Left forelimb (tissue), 1 donor: Measurements from ENCODE around the gene RSU1.

Experiments used
- DNase-seq: peaks from one replicate; pipeline ENCODE4 v3.0.0-alpha.2; 2018; ENCODE audit warnings: low spot score

The RSU1 gene

GRCh38 chr10:16602104-16602775 is 215.0 kb downstream of the RSU1 start:
- DNase-seq, result no peak

GRCh38 chr10:16599662-16600061 is 217.6 kb downstream of the RSU1 start:
- DNase-seq, result no peak

GRCh38 chr10:16597656-16598055 is 219.6 kb downstream of the RSU1 start:
- DNase-seq, result no peak

GRCh38 chr10:16592378-16592777 is 224.8 kb downstream of the RSU1 start:
- DNase-seq, result no peak

GRCh38 chr10:16586358-16587138 is 230.7 kb downstream of the RSU1 start:
- DNase-seq, result no peak

GRCh38 chr10:16585103-16585502 is 232.1 kb downstream of the RSU1 start:
- no peak for DNase-seq

- no peak for DNase-seq
Measured at GRCh38 chr10:16583382-16583781, 233.8 kb downstream of the RSU1 start.

GRCh38 chr10:16581202-16581601 is 236.0 kb downstream of the RSU1 start:
- DNase-seq, result no peak

- no peak for DNase-seq
Measured at GRCh38 chr10:16570731-16571130, 246.5 kb downstream of the RSU1 start.

GRCh38 chr10:16566202-16566805 is 250.9 kb downstream of the RSU1 start:
- DNase-seq, result no peak

- DNase-seq, result no peak
Measured at GRCh38 chr10:16565604-16566003, 251.6 kb downstream of the RSU1 start.

GRCh38 chr10:16562891-16563290 is 254.3 kb downstream of the RSU1 start:
- no peak for DNase-seq

- no peak for DNase-seq
Measured at GRCh38 chr10:16559236-16559773, 257.9 kb downstream of the RSU1 start.

- DNase-seq, result no peak
Measured at GRCh38 chr10:16547973-16548372, 269.3 kb downstream of the RSU1 start.

- DNase-seq, result no peak
Measured at GRCh38 chr10:16545116-16545736, 272.0 kb downstream of the RSU1 start.

GRCh38 chr10:16544591-16544990 is 272.6 kb downstream of the RSU1 start:
- DNase-seq, result no peak

GRCh38 chr10:16544099-16544498 is 273.1 kb downstream of the RSU1 start:
- no peak for DNase-seq
